Measurements from ENCODE around the gene SORD. TPM values are rescaled to one million over a fixed set of nuclear protein-coding genes. Genes with fewer than 3 reads are reported as not detected.
"Not testable (repeated sequence)": the region's sequence is repeated elsewhere in the genome, so short reads cannot be mapped to it uniquely, and the experiment has no call there.

SORD gene
- total RNA-seq, 4 donors from 2014 or later = 3.3 to 6.6 (median 5.9) TPM

DNA sequence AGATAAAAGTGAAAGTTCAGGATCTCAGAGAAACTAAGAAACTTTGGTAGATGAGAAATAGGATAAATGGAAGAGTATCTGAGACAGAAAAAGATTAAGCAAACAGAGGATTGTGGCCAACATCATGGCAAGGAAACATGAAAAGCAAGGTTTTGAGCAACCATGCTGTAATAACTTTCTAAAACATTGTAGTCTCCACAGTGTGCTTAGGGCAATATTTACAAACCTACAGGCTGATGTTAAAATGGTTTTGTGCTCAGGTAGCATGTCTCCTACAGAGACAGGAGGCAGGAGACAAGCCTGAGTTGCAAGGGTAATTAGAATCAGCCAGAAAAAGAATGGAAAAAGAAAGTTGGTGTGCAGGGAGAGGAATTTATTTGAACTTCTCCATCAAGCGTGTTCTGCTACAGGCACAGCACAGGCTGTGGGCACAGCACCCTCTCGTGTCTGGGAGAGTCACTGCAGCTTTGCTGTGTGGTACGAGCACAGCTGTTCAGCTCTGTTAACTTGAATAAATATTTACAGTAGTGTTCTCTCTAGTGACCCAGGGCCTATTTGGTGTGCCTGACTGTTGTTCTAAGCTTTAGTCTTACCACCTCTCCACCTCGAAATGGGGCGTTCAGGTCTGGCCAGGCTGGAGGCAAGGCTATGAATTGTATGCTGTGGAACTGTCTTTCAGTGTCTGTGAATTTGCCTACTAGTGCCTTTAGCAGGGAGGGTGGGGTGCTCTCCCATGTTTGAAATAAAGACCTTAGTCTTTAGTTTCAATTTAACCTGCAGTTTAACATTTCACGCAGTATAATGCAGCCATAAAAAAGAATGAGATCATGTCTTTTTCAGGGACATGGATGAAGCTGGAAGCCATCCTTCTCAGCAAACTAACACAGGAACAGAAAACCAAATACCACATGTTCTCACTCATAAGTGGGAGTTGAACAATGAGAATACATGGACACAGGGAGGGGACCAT is 14.1 kb downstream of the SORD start:
- intact Hi-C loops (cut with DNase I) = loop anchor here (5.0 kb wide), 1 partner anchor 70 kb away; no protein-coding TSS in a partner anchor
- H3K36me3 ChIP-seq; H3K4me3 ChIP-seq; H3K27me3 ChIP-seq; DNase-seq (ENCODE audit: extremely low spot score); H3K9me3 ChIP-seq; H3K27ac ChIP-seq (replicated peaks in 1 of 4): not testable (repeated sequence)
- TF ChIP-seq, protein P1, sequence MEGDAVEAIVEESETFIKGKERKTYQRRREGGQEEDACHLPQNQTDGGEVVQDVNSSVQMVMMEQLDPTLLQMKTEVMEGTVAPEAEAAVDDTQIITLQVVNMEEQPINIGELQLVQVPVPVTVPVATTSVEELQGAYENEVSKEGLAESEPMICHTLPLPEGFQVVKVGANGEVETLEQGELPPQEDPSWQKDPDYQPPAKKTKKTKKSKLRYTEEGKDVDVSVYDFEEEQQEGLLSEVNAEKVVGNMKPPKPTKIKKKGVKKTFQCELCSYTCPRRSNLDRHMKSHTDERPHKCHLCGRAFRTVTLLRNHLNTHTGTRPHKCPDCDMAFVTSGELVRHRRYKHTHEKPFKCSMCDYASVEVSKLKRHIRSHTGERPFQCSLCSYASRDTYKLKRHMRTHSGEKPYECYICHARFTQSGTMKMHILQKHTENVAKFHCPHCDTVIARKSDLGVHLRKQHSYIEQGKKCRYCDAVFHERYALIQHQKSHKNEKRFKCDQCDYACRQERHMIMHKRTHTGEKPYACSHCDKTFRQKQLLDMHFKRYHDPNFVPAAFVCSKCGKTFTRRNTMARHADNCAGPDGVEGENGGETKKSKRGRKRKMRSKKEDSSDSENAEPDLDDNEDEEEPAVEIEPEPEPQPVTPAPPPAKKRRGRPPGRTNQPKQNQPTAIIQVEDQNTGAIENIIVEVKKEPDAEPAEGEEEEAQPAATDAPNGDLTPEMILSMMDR (IDR thresholded peaks at IDR 0.05) = peak; percentile 83 to 91 (median 89)
- peaks cover 0 to 11% (median 6%) of the 10 kb centered on the region in 4 donors for H3K4me1 ChIP-seq
- 20% methylated on average over 6 of the region's 6 CpGs for WGBS

DNA sequence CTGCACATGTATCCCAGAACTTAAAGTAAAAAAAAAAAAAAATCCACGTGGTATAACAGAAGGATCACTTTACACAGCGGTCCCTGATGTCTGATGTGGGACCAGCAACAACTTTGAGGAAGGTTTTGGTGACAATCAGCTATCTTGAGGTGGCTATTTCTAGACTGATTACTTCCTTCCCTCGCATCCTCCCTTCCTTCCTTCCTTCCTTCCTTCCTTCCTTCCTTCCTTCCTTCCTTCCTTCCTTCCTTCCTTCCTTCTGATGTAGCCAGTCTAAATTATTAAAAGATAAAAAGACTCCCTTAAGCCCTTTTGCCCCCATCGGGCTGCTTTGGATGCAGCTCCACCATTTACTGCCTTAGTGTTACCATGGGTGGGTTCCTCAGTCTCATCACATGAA is 14.9 kb downstream of the SORD start:
- TF ChIP-seq POLR2A (IDR thresholded peaks at IDR 0.05; ENCODE audit: low read depth) = no peak
- 87% methylated on average over 4 of the region's 4 CpGs for WGBS
- Histone ChIP-seq H3K27ac (replicated peaks in 1 of 4) (no peak overlapping the region), H3K4me3 (no peak overlapping the region), H3K27me3 (no peaks in the 10 kb centered on the region), H3K9me3 (no peaks in the 10 kb centered on the region), H3K4me1 (peaks cover 0 to 11% (median 6%) of the 10 kb centered on the region in 4 donors), H3K36me3 (no peaks in the 10 kb centered on the region)
- intact Hi-C loops (cut with DNase I) = loop anchor here (5.0 kb wide), 1 partner anchor 71 kb away; no protein-coding TSS in a partner anchor
- DNase-seq (ENCODE audit: extremely low spot score) = no peak

DNA sequence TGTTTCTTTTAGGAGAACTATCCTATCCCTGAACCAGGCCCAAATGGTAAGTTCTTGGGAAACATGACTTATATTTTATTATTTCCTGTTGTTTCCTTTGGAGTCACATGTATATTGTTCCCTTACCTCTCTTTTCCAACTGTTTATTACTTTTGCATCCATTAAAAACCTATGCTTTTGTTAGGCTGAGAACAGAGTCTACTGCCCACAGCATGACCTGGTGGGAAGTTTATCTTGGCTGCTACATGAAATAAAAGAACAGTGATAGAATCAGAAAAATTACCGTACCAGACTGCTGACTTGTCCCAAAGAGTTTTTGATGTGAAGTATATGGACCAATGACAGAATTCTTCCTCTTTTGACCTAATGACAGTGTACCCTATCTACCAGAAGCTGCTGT is 17.4 kb downstream of the SORD start:
- H3K4me1 ChIP-seq = peaks cover 0 to 11% (median 6%) of the 10 kb centered on the region in 4 donors
- H3K27ac ChIP-seq (replicated peaks in 1 of 4); H3K27me3 ChIP-seq; H3K4me3 ChIP-seq; H3K9me3 ChIP-seq; DNase-seq (ENCODE audit: extremely low spot score); intact Hi-C loops (cut with DNase I); H3K36me3 ChIP-seq: not testable (repeated sequence)
- 79% methylated on average over 1 of the region's 1 CpG for WGBS

DNA sequence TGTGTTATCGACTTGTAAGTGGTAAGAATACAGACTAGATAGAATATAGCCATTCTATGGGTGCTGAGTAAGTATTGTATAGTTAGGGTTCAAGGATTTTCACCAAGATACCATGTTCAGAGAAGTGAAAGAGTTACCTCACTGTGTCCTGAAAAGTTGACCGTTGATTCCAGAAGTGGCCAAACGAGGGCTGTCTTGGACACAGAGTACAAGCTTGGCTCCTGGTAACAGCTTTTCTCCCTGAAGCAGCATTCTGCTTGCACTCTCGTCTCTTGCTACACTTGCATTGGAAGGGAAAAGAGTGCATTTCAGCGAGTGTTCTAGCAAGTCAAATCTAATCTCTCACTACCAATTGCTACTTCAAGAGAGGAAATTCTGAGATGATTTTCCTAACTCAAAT is 18.5 kb downstream of the SORD start:
- H3K36me3 ChIP-seq; H3K27ac ChIP-seq (replicated peaks in 1 of 4); H3K27me3 ChIP-seq; H3K4me3 ChIP-seq; intact Hi-C loops (cut with DNase I); DNase-seq (ENCODE audit: extremely low spot score); H3K9me3 ChIP-seq: not testable (repeated sequence)
- WGBS = 77% methylated on average over 5 of the region's 5 CpGs
- peaks cover 0 to 11% (median 6%) of the 10 kb centered on the region in 4 donors for H3K4me1 ChIP-seq

DNA sequence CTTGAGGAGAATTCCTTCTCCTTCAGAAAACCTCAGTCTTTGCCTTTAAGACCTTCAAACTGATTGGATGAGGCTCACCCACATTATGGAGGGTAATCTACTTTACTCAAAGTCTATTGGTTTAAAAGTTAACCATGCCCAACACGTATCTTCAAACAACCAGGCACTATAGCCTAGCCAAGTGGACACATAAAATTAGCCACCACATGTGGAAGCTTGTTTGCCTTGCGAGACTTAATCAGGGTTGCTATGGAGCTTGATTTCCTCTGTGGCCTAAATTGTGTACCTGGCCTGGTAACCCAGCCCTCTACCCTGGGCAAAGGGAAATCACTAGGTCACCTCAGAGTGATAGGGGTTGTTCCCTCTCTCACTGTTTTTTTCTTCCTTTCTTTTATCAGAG is 19.9 kb downstream of the SORD start:
- H3K4me3 ChIP-seq; H3K27ac ChIP-seq (replicated peaks in 1 of 4); intact Hi-C loops (cut with DNase I); H3K27me3 ChIP-seq; H3K9me3 ChIP-seq; H3K4me1 ChIP-seq; DNase-seq (ENCODE audit: extremely low spot score): not testable (repeated sequence)
- no CpG with 5 or more reads among the region's 2 CpGs for WGBS
- H3K36me3 ChIP-seq = peaks cover 0 to 11% (median 7%) of the 10 kb centered on the region in 4 donors

DNA sequence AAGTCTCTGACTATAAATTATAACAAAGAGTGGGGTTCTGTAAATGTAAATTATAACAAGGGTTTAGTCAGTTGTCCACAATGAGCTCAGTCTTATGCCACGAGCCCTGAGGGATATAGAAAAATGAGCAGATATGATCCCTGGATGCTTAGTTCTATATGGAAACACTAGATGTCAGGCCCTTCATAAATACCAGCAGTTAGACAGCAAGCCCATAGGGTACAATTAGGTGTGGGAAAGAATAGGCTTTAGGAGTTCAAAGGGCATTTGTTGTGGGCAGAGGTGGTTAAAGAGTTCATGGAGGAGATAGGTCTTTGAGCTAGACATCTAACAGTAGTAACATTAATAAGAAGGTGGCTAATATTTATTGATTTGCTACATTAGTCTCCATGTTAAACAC is 21.3 kb downstream of the SORD start:
- H3K4me3 ChIP-seq; intact Hi-C loops (cut with DNase I); H3K27ac ChIP-seq (replicated peaks in 1 of 4); H3K27me3 ChIP-seq; DNase-seq (ENCODE audit: extremely low spot score); H3K9me3 ChIP-seq; H3K4me1 ChIP-seq: not testable (repeated sequence)
- WGBS = no CpG with 5 or more reads among the region's 1 CpG
- H3K36me3 ChIP-seq = peaks cover 0 to 11% (median 9%) of the 10 kb centered on the region in 4 donors

DNA sequence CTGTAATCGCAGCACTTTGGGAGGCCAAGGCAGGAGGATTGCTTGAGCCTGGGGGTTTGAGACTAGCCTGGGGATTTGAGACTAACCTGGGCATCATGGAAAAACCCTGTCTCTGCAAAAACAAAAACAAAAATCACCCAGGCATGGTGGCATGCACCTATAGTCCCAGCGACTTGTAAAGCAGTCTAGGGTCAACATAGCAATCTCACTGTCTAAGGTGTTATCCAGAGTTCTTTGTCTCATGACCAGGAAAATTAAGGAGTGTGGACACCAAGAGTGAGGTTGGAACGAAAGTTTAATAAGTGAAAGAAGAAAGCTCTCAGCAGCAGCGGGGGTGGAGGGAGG is 25.4 kb downstream of the SORD start:
- H3K27ac ChIP-seq (replicated peaks in 1 of 4); H3K4me3 ChIP-seq; intact Hi-C loops (cut with DNase I); H3K4me1 ChIP-seq; H3K9me3 ChIP-seq; DNase-seq (ENCODE audit: extremely low spot score); H3K27me3 ChIP-seq: not testable (repeated sequence)
- peaks cover 0 to 14% (median 10%) of the 10 kb centered on the region in 4 donors for H3K36me3 ChIP-seq
- 84% methylated on average over 4 of the region's 4 CpGs for WGBS

Data from esophagus muscularis mucosa (tissue), 4 donors.